K562 (cell line): Measurements from ENCODE around the gene SRL. TPM values are rescaled to one million over a fixed set of nuclear protein-coding genes. Genes with fewer than 3 reads are reported as not detected.

Experiments used
- ATAC-seq: fragments of 200-7000 bp; cut with Tn5 transposase; 3 replicates; pipeline ENCODE4 v1.9.1; 2020; ENCODE audit warnings: moderate library complexity
- BruUV-seq: library from RNA; stranded (reverse); fragments of 400-500 nt; replicated peaks from 2 replicates; lab custom pipeline; 2021; lab: Mats Ljungman, UMichigan
- CTCF ChIA-PET: fragments of 300-600 bp; formaldehyde crosslinking; extraction: SDS; loops from one replicate; lab custom pipeline; 2021; ENCODE audit warnings: low intra/inter-chr PET ratio; lab: Yijun Ruan, JAX
- POLR2A ChIA-PET: fragments of 300-600, 350-650 bp; sonication (Branson Sonifier 250); formaldehyde crosslinking; extraction: SDS; loops from one replicate; lab custom pipeline; 2021; ENCODE audit warnings: antibody characterized with exemption, inconsistent platforms; lab: Yijun Ruan, JAX
- DNase-seq, 4 experiments: peaks; one replicate each; pipeline versions ENCODE4 v3.0.0 to v3.0.0-alpha.2; 2011 to 2018; ENCODE audit warnings: low spot score in 3 of 4, mixed read lengths in 3 of 4; ENCODE audit errors: extremely low read depth in 1 of 4
- FAIRE-seq: peaks from 2 replicates; lab custom pipeline; 2011; peaks lifted over from hg19 to GRCh38; lab: Jason Lieb, UNC
- H2AFZ ChIP-seq: 2 replicates; pipeline ENCODE4 v1.6.0; 2011; ENCODE audit warnings: low read depth, low read length, control low read depth, inconsistent platforms
- H3K27ac ChIP-seq: fragments of 200-600 bp; 3 replicates; pipeline ENCODE4 v1.8.0; 2011; ENCODE audit warnings: low read depth, mild to moderate bottlenecking, control low read depth, inconsistent platforms, low read length, moderate library complexity, mixed read lengths; ENCODE audit errors: extremely low read depth
- H3K27me3 ChIP-seq, 2 experiments: fragments of 300-600 bp in 1 of 2; 2 replicates in 1 of 2; 3 replicates in 1 of 2; pipeline versions ENCODE4 v1.6.0 to v1.8.0; 2011; ENCODE audit warnings: inconsistent platforms in 2 of 2, low read length in 2 of 2, mild to moderate bottlenecking in 1 of 2, mixed read lengths in 1 of 2, moderate library complexity in 1 of 2; ENCODE audit not compliant: control insufficient read depth in 2 of 2, insufficient read depth in 2 of 2
- H3K36me3 ChIP-seq: fragments of 300-600 bp; 3 replicates; pipeline ENCODE4 v1.8.0; 2011; ENCODE audit warnings: mild to moderate bottlenecking, low read length, inconsistent platforms; ENCODE audit not compliant: control insufficient read depth, insufficient read depth
- H3K4me1 ChIP-seq, 2 experiments: fragments of 200-600 bp in 1 of 2; replicated peaks in 1 of 2; 2 replicates in 1 of 2; 3 replicates in 1 of 2; pipeline versions ENCODE4 v1.5.1 to v1.8.0; 2011; ENCODE audit warnings: inconsistent platforms in 2 of 2, low read length in 2 of 2, mild to moderate bottlenecking in 1 of 2, mixed read lengths in 1 of 2, moderate library complexity in 1 of 2; ENCODE audit not compliant: control insufficient read depth in 2 of 2, insufficient read depth in 2 of 2
- H3K4me2 ChIP-seq: 2 replicates; pipeline ENCODE4 v1.6.1; 2011; ENCODE audit warnings: low read length, control low read depth, inconsistent platforms, mixed read lengths; ENCODE audit not compliant: insufficient read depth
- H3K4me3 ChIP-seq: fragments of 200-600 bp; sonication (generic), shearing (Covaris generic); 2 replicates; pipeline ENCODE4 v1.5.1; 2016; ENCODE audit warnings: control low read depth, inconsistent platforms
- H3K79me2 ChIP-seq: fragments of 200-600 bp; 3 replicates; pipeline ENCODE4 v1.8.0; 2011; ENCODE audit warnings: low read length, inconsistent platforms; ENCODE audit not compliant: control insufficient read depth, insufficient read depth
- H3K9ac ChIP-seq, 2 experiments: 2 replicates each; pipeline versions ENCODE4 v1.6.0 to v1.6.1; 2011; ENCODE audit warnings: low read depth in 2 of 2, low read length in 2 of 2, control low read depth in 1 of 2, inconsistent platforms in 1 of 2, mild to moderate bottlenecking in 1 of 2, mixed read lengths in 1 of 2; ENCODE audit not compliant: insufficient read depth in 1 of 2
- H3K9me1 ChIP-seq: one replicate; pipeline ENCODE4 v1.6.0; 2011; ENCODE audit warnings: inconsistent platforms, mild to moderate bottlenecking, low read length, moderate library complexity; ENCODE audit not compliant: control insufficient read depth, insufficient read depth
- H3K9me3 ChIP-seq: replicated peaks from 2 replicates; pipeline ENCODE4 v1.5.1; 2011; ENCODE audit warnings: low read depth, low read length, inconsistent platforms; ENCODE audit not compliant: control insufficient read depth, insufficient read depth
- H4K20me1 ChIP-seq: replicated peaks from 2 replicates; pipeline ENCODE4 v1.6.1; 2011; ENCODE audit warnings: low read length, inconsistent platforms, mixed read lengths; ENCODE audit not compliant: control insufficient read depth, insufficient read depth
- ATF4 ChIP-seq: fragments of 450-650 bp; formaldehyde crosslinking; IDR thresholded peaks from 2 replicates; pipeline ENCODE4 v1.4.0; 2022; ENCODE audit warnings: mild to moderate bottlenecking, moderate library complexity
- CEBPB ChIP-seq: fragments of 450-650 bp; IDR thresholded peaks from 2 replicates; pipeline ENCODE4 v1.6.1; 2016; ENCODE audit warnings: missing genetic modification characterization, missing compliant biosample characterization
- CLOCK ChIP-seq: fragments of 250-450 bp; sonication (Bioruptor Pico); IDR thresholded peaks from 2 replicates; pipeline ENCODE4 v1.4.0; 2020; ENCODE audit warnings: mild to moderate bottlenecking, moderate library complexity, borderline replicate concordance
- CREBBP ChIP-seq: IDR thresholded peaks from one replicate; pipeline ENCODE4 v1.6.1; 2012; ENCODE audit warnings: low read depth, mild to moderate bottlenecking, control low read depth, inconsistent platforms, low read length
- ELF1 ChIP-seq: fragments of 200-800 bp; sonication (Bioruptor generic); IDR thresholded peaks from 2 replicates; pipeline ENCODE4 v1.6.1; 2016; ENCODE audit warnings: missing genetic modification characterization, missing compliant biosample characterization
- GATA2 ChIP-seq: sonication (generic); formaldehyde crosslinking; IDR thresholded peaks from 2 replicates; pipeline ENCODE4 v1.4.0; 2020; ENCODE audit warnings: mild to moderate bottlenecking, missing genetic modification reagents
- GATAD2A ChIP-seq: fragments of 450-650 bp; IDR thresholded peaks from 2 replicates; pipeline ENCODE4 v1.6.1; 2017
- HDAC6 ChIP-seq: IDR thresholded peaks from 2 replicates; pipeline ENCODE4 v1.6.1; 2012; ENCODE audit warnings: low read depth, mild to moderate bottlenecking, control low read depth, inconsistent platforms, low read length, moderate library complexity
- ZBTB2 ChIP-seq: fragments of 450-650 bp; IDR thresholded peaks from 2 replicates; pipeline ENCODE4 v1.6.1; 2016; ENCODE audit warnings: antibody characterized with exemption
- ZNF23 ChIP-seq: fragments of 250-450 bp; sonication (Bioruptor Pico); IDR thresholded peaks from 2 replicates; pipeline ENCODE4 v1.4.0; 2020; ENCODE audit warnings: mild to moderate bottlenecking
- ZNF280A ChIP-seq: fragments of 450-650 bp; IDR thresholded peaks from 2 replicates; pipeline ENCODE4 v1.6.1; 2018; ENCODE audit warnings: mild to moderate bottlenecking, low read depth; ENCODE audit not compliant: partially characterized antibody
- ZNF586 ChIP-seq: fragments of 450-650 bp; formaldehyde crosslinking; conservative IDR thresholded peaks from 2 replicates; pipeline ENCODE4 v1.4.0; 2020; ENCODE audit warnings: mild to moderate bottlenecking, moderate library complexity
- WGBS: fragments of 100-300 bp; shearing (Covaris generic); methylation state at CpG from one replicate; pipeline ENCODE4 v1.1.6; 2016; ENCODE audit warnings: low coverage, mixed read lengths; ENCODE audit not compliant: insufficient coverage; ENCODE audit errors: missing lambda C conversion rate; 5-methylcytosine and 5-hydroxymethylcytosine counted together
- in situ Hi-C: fragments of 300-500 bp; cut with MboI; formaldehyde crosslinking; loops from 4 replicates; pipeline ENCODE4 v1.15.0; 2018; ENCODE audit warnings: inconsistent platforms, mixed read lengths
- intact Hi-C: fragments of 100-400 bp; cut with micrococcal nuclease; formaldehyde crosslinking; loops from 2 replicates; pipeline ENCODE4 v1.14.2; 2022
- polyA plus RNA-seq, 8 experiments: library from polyadenylated mRNA; depleted of rRNA in 4 of 8; stranded (reverse) in 5 of 8; unstranded in 3 of 8; fragments of >200 nt; fragmentation: Nextera tagmentation in 2 of 8; fragmentation: Illumina TruSeq in 1 of 8; extraction: Ambion mirVana in 2 of 8; extraction: Trizol in 1 of 8; gene quantifications; 2 replicates each; pipeline versions ENCODE4 v1.2.1 to v1.2.3, GENCODE V29; 2011 to 2014; ENCODE audit warnings: inconsistent platforms in 1 of 8, missing spikeins in 1 of 8
- total RNA-seq, 7 experiments: library from RNA; depleted of rRNA in 6 of 7; stranded (reverse); fragments of >200 nt in 6 of 7; fragmentation: Illumina TruSeq in 2 of 7; extraction: Trizol in 2 of 7; gene quantifications; 2 replicates each; pipeline versions ENCODE4 v1.2.1 to v1.2.3, GENCODE V29; 2011 to 2021; ENCODE audit warnings: low replicate concordance in 1 of 7

SRL gene
- total and polyA plus RNA-seq, 9 of the 15 experiments (the other 6 are each of a cell fraction or from before 2014, with no cell fraction given): 0.01 TPM; not detected in 8

- Histone ChIP-seq H3K27ac (peak overlapping the region; percentile 94), H3K27me3 (no peaks in the 10 kb centered on the region), H3K9ac (peak overlapping the region; percentile 92 to 96), H3K4me3 (peak overlapping the region; percentile 67), H3K9me1 (peaks cover 3% of the 10 kb centered on the region), H3K79me2 (peaks cover 4% of the 10 kb centered on the region; the same call in 1 of the 3 replicates), H3K4me1 (peaks cover 16 to 23% of the 10 kb centered on the region in 2 experiments; a peak in 4 of 5 replicates), H3K9me3 (no peaks in the 10 kb centered on the region), H3K4me2 (peak overlapping the region; percentile 91), H3K36me3 (no peaks in the 10 kb centered on the region), H2AFZ (peak overlapping the region; percentile 96), H4K20me1 (no peaks in the 10 kb centered on the region)
- CTCF ChIA-PET: interaction anchor here (0.7 kb wide), 1 partner anchor 16 kb away, joined by 4 read pairs; no protein-coding TSS in a partner anchor
- ATAC-seq (peak; percentile 96), FAIRE-seq (peak; percentile 11), DNase-seq (peak; percentile 95 to 100 (median 99))
- in situ Hi-C loops: no loop called here
- BruUV-seq: TSS peak; percentile 96
- POLR2A ChIA-PET: interaction anchor here (0.5 to 1.0 kb wide), 3 partner anchors 9 to 315 kb away, joined by 3 to 4 read pairs (median 3); no protein-coding TSS in a partner anchor
- intact Hi-C loops: no loop called here
- 2% methylated on average over 50 of the region's 85 CpGs for WGBS
- no peak for TF ChIP-seq CEBPB
- TF ChIP-seq GATA2 (CRISPR knock-in tag): no peak
- TF ChIP-seq GATAD2A: no peak
- TF ChIP-seq ZNF586: no peak
- TF ChIP-seq ATF4 (CRISPR knock-in tag): no peak
- TF ChIP-seq ZNF23: no peak
- no peak for TF ChIP-seq CLOCK (CRISPR knock-in tag)
- no peak for TF ChIP-seq ZNF280A
- TF ChIP-seq CREBBP: no peak
- no peak; the same call in 1 of the 2 replicates for TF ChIP-seq ELF1
- TF ChIP-seq ZBTB2: no peak
- no peak for TF ChIP-seq HDAC6
Observed at GRCh38 chr16:4183237-4184037, 58.4 kb downstream of the SRL start.
